Spleen (tissue), 11 donors: Measurements from ENCODE around the gene WDR43. TPM values are rescaled to one million over a fixed set of nuclear protein-coding genes. Genes with fewer than 3 reads are reported as not detected.

ENCODE experiments used
- DNase-seq: peaks from one replicate; pipeline ENCODE4 v3.0.0-alpha.2; 2020
- H3K27ac ChIP-seq, 8 donors: fragments of 200-600 bp; sonication (generic) in 7 of 8; 1 replicate in 4 of 8; 2 replicates in 4 of 8; pipeline versions ENCODE4 v1.5.0 to v1.8.0; 2016 to 2021; ENCODE audit warnings: inconsistent platforms in 4 of 8, mild to moderate bottlenecking in 4 of 8, moderate library complexity in 1 of 8
- H3K27me3 ChIP-seq, 7 donors: fragments of 200-600 bp; sonication (generic) in 6 of 7; replicated peaks in 1 of 7; 1 replicate in 4 of 7; 2 replicates in 3 of 7; pipeline versions ENCODE4 v1.5.0 to v1.8.0; 2016 to 2021; ENCODE audit warnings: inconsistent platforms in 3 of 7, mild to moderate bottlenecking in 1 of 7
- H3K36me3 ChIP-seq, 6 donors: fragments of 200-600 bp; sonication (generic) in 5 of 6; 1 replicate in 4 of 6; 2 replicates in 2 of 6; pipeline versions ENCODE4 v1.5.0 to v1.8.0; 2016 to 2021; ENCODE audit warnings: inconsistent platforms in 2 of 6
- H3K4me1 ChIP-seq, 6 donors: fragments of 200-600 bp; sonication (generic) in 5 of 6; 1 replicate in 3 of 6; 2 replicates in 3 of 6; pipeline versions ENCODE4 v1.5.0 to v1.8.0; 2016 to 2021; ENCODE audit warnings: inconsistent platforms in 3 of 6
- H3K4me3 ChIP-seq, 8 donors: fragments of 200-600 bp; sonication (generic) in 7 of 8; 1 replicate in 4 of 8; 2 replicates in 4 of 8; pipeline versions ENCODE4 v1.5.0 to v1.8.0; 2016 to 2021; ENCODE audit warnings: inconsistent platforms in 4 of 8, mild to moderate bottlenecking in 4 of 8, moderate library complexity in 2 of 8
- H3K9me3 ChIP-seq, 8 donors: fragments of 200-600 bp; sonication (generic) in 7 of 8; 1 replicate in 4 of 8; 2 replicates in 4 of 8; pipeline versions ENCODE4 v1.5.0 to v1.8.0; 2016 to 2021; ENCODE audit warnings: inconsistent platforms in 4 of 8
- POLR2A ChIP-seq, 3 donors: fragments of 450-650 bp; IDR thresholded peaks; one replicate each; pipeline ENCODE4 v1.5.1; 2017; ENCODE audit warnings: antibody characterized with exemption in 3 of 3, mild to moderate bottlenecking in 1 of 3
- POLR2AphosphoS5 ChIP-seq, 3 donors: sonication (generic); formaldehyde crosslinking; IDR thresholded peaks; one replicate each; pipeline ENCODE4 v1.5.1; 2017; ENCODE audit warnings: antibody characterized with exemption in 3 of 3
- WGBS, 5 donors: extraction: QIAGEN DNeasy Blood & Tissue Kit in 3 of 5; methylation state at CpG; one replicate each; pipeline versions ENCODE4 v1.1.5 to v1.1.7; 2013 to 2018; 5-methylcytosine and 5-hydroxymethylcytosine counted together
- intact Hi-C: fragments of 100-400 bp; cut with DNase I; formaldehyde crosslinking; loops from one replicate; pipeline ENCODE4 v1.15.0; 2023; ENCODE audit warnings: low total_unique reads
- polyA plus RNA-seq, 3 donors: library from polyadenylated mRNA; stranded (reverse); fragments of 200-250 nt; gene quantifications; one replicate each; pipeline ENCODE4 v1.2.1, GENCODE V29; 2013
- total RNA-seq, 7 donors: library from RNA; depleted of rRNA in 3 of 7; stranded (reverse); fragments of >200 nt in 3 of 7; fragmentation: NEBNext Ultra II Directional in 4 of 7; extraction: Animal tissue kit (Norgen Biotek cat#: 25700) in 4 of 7; gene quantifications; one replicate each; pipeline versions ENCODE4 v1.1.0 to v1.2.1, GENCODE V29; 2016 to 2021
- TF ChIP-seq, protein P1 (sequence below), 11 experiments: fragments of 200-600 bp in 7 of 11; fragments of 450-650 bp in 4 of 11; sonication (generic) in 4 of 11; IDR thresholded peaks in 8 of 11; conservative IDR thresholded peaks in 3 of 11; 1 replicate in 7 of 11; 2 replicates in 4 of 11; pipeline versions ENCODE4 v1.4.0 to v1.8.0; 2016 to 2021; ENCODE audit warnings: antibody characterized with exemption in 11 of 11, inconsistent platforms in 4 of 11, mild to moderate bottlenecking in 1 of 11
- donor health status: healthy with polysubstance abuse.
- donor health status: DM: no; HTN: no; CAD: no; lungs with moderate emphysema.
- donor health status: DM: no; HTN: no; CAD: no.
- donor health status: Bipolar disorder and iron deficiency.
- donor health status: healthy.
- donor health status: DM: no; HTN: no; CAD: no.
- donor health status: DM: yes; HTN: yes; CAD: no.

WDR43 gene
- total and polyA plus RNA-seq, 10 donors: 10.8 to 49.8 (median 36.5) TPM

DNA sequence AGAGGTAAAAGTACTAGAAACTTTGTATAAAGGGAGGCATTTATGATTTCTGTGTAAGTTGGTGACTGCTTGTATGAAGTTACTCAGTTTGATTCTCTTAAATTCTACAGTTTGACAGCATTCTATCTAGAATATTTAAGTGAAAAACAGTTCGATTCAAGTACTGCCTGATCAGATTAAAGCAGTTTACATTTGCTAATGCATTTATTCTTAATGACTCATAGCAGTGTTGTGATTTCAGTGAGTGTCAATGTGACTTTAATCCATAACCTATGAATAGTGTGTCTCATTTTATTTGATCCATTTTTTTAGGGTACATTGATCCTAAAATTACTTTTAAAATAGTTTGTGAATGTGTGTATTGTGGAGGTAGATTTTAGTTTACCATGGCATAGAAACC lies 35.7 kb downstream of the WDR43 start:
- H3K4me3 ChIP-seq: no peak overlapping the region
- no peaks in the 10 kb centered on the region for H3K27me3 ChIP-seq
- no peak overlapping the region for H3K27ac ChIP-seq
- H3K36me3 ChIP-seq: peaks cover 4 to 100% (median 89%) of the 10 kb centered on the region in 6 donors
- H3K4me1 ChIP-seq: no peaks in the 10 kb centered on the region
- DNase-seq: no peak
- TF ChIP-seq POLR2A (IDR thresholded peaks at IDR 0.05) (no peak), POLR2AphosphoS5 (IDR thresholded peaks at IDR 0.05) (no peak)
- TF ChIP-seq, protein P1, sequence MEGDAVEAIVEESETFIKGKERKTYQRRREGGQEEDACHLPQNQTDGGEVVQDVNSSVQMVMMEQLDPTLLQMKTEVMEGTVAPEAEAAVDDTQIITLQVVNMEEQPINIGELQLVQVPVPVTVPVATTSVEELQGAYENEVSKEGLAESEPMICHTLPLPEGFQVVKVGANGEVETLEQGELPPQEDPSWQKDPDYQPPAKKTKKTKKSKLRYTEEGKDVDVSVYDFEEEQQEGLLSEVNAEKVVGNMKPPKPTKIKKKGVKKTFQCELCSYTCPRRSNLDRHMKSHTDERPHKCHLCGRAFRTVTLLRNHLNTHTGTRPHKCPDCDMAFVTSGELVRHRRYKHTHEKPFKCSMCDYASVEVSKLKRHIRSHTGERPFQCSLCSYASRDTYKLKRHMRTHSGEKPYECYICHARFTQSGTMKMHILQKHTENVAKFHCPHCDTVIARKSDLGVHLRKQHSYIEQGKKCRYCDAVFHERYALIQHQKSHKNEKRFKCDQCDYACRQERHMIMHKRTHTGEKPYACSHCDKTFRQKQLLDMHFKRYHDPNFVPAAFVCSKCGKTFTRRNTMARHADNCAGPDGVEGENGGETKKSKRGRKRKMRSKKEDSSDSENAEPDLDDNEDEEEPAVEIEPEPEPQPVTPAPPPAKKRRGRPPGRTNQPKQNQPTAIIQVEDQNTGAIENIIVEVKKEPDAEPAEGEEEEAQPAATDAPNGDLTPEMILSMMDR (IDR thresholded peaks at IDR 0.05 in 8 of 11, conservative IDR thresholded peaks at IDR 0.05 in 3 of 11): no peak
- H3K9me3 ChIP-seq: no peaks in the 10 kb centered on the region
- WGBS, 5 donors: 93 to 95% (median 95%) methylated on average over 1 of the region's 1 CpG
- intact Hi-C loops: no loop called here

DNA sequence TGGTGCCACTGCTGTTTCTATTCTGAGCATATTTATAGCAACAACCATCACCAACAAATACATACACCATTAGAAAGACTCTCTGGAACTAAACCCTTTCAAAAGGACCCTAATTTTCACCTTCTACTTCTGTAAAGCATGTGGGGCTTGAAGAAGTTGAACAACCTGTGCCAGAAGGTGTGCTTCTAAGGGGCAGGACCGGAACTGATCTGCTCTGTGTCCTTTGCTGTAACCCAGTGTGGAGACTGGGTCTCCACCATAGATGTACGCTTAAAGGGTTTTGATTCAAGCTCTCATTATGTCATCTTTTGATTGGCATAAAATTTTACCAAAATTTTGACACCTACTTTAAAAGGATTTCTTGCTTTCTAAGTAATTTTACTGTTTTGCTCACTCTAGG lies 40.3 kb downstream of the WDR43 start:
- 97 to 100% (median 98%) methylated on average over 2 of the region's 2 CpGs for WGBS, 5 donors

DNA sequence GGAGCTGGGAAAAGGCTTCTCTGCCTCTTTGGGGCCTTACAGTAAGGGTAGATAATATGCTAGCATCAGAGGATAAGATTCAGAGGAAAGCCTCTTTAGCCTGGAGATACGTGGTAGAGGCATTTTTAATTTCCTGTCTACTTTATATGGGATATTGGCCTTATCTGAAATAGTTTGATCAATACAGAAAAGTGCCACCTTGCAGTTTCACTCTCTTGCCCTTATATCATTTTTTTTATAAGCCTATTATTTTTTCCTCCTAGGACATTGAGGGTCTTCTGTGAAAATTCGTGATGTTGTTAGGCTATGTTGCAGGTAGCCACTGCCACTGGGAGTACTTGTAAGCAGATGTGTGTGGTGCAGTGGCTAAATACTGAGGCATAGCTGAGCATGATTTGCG lies 46.5 kb downstream of the WDR43 start:
- no peak for DNase-seq
- TF ChIP-seq POLR2AphosphoS5 (IDR thresholded peaks at IDR 0.05) (no peak), POLR2A (IDR thresholded peaks at IDR 0.05) (no peak)
- TF ChIP-seq, protein P1 (IDR thresholded peaks at IDR 0.05 in 8 of 11, conservative IDR thresholded peaks at IDR 0.05 in 3 of 11): no peak
- Histone ChIP-seq H3K27me3 (no peaks in the 10 kb centered on the region), H3K27ac (no peak overlapping the region), H3K9me3 (no peaks in the 10 kb centered on the region), H3K4me3 (no peak overlapping the region), H3K36me3 (peaks cover 0 to 99% (median 68%) of the 10 kb centered on the region in 6 donors), H3K4me1 (no peaks in the 10 kb centered on the region)
- intact Hi-C loops: no loop called here
- WGBS, 5 donors: 80 to 94% (median 89%) methylated on average over 3 of the region's 3 CpGs

More for the DNA sequence above, 40.3 kb downstream of the WDR43 start:
- Histone ChIP-seq H3K27ac (no peak overlapping the region), H3K36me3 (peaks cover under 1 to 99% (median 74%) of the 10 kb centered on the region in 6 donors), H3K4me1 (no peaks in the 10 kb centered on the region), H3K27me3 (no peaks in the 10 kb centered on the region), H3K4me3 (no peak overlapping the region), H3K9me3 (no peaks in the 10 kb centered on the region)
- TF ChIP-seq POLR2A (IDR thresholded peaks at IDR 0.05): no peak
- no peak for DNase-seq
- intact Hi-C loops: no loop called here

DNA sequence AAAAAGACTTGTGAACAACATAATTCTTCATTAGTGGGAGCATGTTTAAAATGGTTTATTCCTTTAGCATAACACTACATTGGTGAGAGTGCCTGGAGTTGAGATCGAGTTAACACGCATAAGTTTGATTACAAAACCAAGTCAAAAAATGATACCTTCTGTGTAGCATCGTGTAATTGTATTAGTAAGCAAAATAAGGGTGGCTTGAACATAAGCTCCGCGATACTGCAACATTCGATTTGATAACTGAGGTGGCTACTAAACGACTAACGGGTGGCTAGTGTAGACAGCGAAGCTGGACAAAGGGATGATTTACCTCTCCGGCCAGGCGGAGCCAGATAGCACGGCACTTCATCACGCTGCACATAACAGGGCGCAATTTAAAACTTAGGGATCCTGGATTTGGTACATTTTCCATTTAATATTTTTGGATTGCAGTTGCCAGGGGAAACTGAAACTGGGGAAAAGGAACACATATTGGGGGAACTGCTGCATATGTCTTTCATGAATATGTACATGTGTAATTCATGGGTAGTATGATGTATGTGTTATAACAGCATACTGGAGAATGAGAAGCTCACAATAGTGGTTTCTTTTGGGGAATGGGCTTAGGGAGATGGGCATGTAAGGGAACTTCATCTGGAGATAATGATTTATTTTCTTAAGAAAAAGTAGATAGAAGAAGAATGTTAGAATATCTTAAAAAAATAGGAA lies 50.2 kb downstream of the WDR43 start:
- 81 to 95% (median 90%) methylated on average over 14 of the region's 14 CpGs for WGBS, 5 donors
- intact Hi-C loops: no loop called here
- no peaks in the 10 kb centered on the region for H3K4me1 ChIP-seq
- no peak overlapping the region for H3K4me3 ChIP-seq
- DNase-seq: no peak
- H3K36me3 ChIP-seq: peaks cover 0 to 100% (median 73%) of the 10 kb centered on the region in 6 donors
- TF ChIP-seq POLR2AphosphoS5 (IDR thresholded peaks at IDR 0.05) (no peak), POLR2A (IDR thresholded peaks at IDR 0.05) (no peak)
- TF ChIP-seq, protein P1 (IDR thresholded peaks at IDR 0.05 in 8 of 11, conservative IDR thresholded peaks at IDR 0.05 in 3 of 11): no peak
- peaks cover 0 to 11% (median 4%) of the 10 kb centered on the region in 8 donors for H3K9me3 ChIP-seq
- H3K27me3 ChIP-seq: no peaks in the 10 kb centered on the region
- H3K27ac ChIP-seq: no peak overlapping the region
